Endothelial cell of umbilical vein (primary cell): ENCODE results near the gene C16orf90. TPM values are rescaled to one million over a fixed set of nuclear protein-coding genes. Genes with fewer than 3 reads are reported as not detected.

Source experiments
- BruUV-seq: library from RNA; stranded (reverse); fragments of 400-500 nt; replicated peaks from 2 replicates; lab custom pipeline; 2021; lab: Mats Ljungman, UMichigan
- CTCF ChIA-PET: fragments of 300-600, 350-600 bp; sonication (Branson Sonifier 250); formaldehyde crosslinking; loops from one replicate; lab custom pipeline; 2021; ENCODE audit warnings: antibody characterized with exemption, inconsistent platforms; lab: Charles Lee
- POLR2A ChIA-PET: fragments of 300-600, 350-600 bp; sonication (Branson Sonifier 250); formaldehyde crosslinking; loops from one replicate; lab custom pipeline; 2021; ENCODE audit warnings: antibody characterized with exemption, inconsistent platforms; lab: Charles Lee
- DNase-seq: peaks from one replicate; pipeline ENCODE4 v3.0.0-alpha.2; 2011; ENCODE audit warnings: low read depth, low spot score
- FAIRE-seq: peaks from 2 replicates; lab custom pipeline; 2011; peaks lifted over from hg19 to GRCh38; lab: Jason Lieb, UNC
- H2AFZ ChIP-seq: 2 replicates; pipeline ENCODE4 v1.6.0; 2012; ENCODE audit warnings: low read depth, low read length, control low read depth, inconsistent platforms
- H3K27ac ChIP-seq: 2 replicates; pipeline ENCODE4 v1.5.1; 2011; ENCODE audit warnings: low read depth, mild to moderate bottlenecking, control low read depth, low read length, moderate library complexity; ENCODE audit not compliant: insufficient read depth
- H3K27me3 ChIP-seq, 2 experiments: 2 replicates each; pipeline versions ENCODE4 v1.6.0 to v1.6.1; 2011; ENCODE audit warnings: low read length in 2 of 2, mixed read lengths in 1 of 2; ENCODE audit not compliant: control insufficient read depth in 2 of 2, insufficient read depth in 2 of 2
- H3K36me3 ChIP-seq, 2 experiments: 2 replicates in 1 of 2; 3 replicates in 1 of 2; pipeline ENCODE4 v1.5.1; 2011; ENCODE audit warnings: low read length in 2 of 2, mild to moderate bottlenecking in 1 of 2, moderate library complexity in 1 of 2; ENCODE audit not compliant: control insufficient read depth in 2 of 2, insufficient read depth in 2 of 2; ENCODE audit errors: extremely low read depth in 1 of 2
- H3K4me1 ChIP-seq: 3 replicates; pipeline ENCODE4 v1.5.1; 2011; ENCODE audit warnings: mild to moderate bottlenecking, low read length; ENCODE audit not compliant: control insufficient read depth, insufficient read depth; ENCODE audit errors: extremely low read depth
- H3K4me2 ChIP-seq: 2 replicates; pipeline ENCODE4 v1.6.1; 2011; ENCODE audit warnings: low read length, control low read depth, mixed read lengths; ENCODE audit not compliant: insufficient read depth
- H3K4me3 ChIP-seq, 3 experiments: fragments of 200-600 bp in 1 of 3; sonication (generic), shearing (Covaris generic) in 1 of 3; replicated peaks in 1 of 3; 2 replicates each; pipeline ENCODE4 v1.5.1; 2011 to 2016; ENCODE audit warnings: control low read depth in 3 of 3, low read length in 3 of 3, mild to moderate bottlenecking in 2 of 3, inconsistent platforms in 1 of 3, low read depth in 1 of 3, moderate library complexity in 1 of 3; ENCODE audit not compliant: insufficient read depth in 1 of 3
- H3K79me2 ChIP-seq: 2 replicates; pipeline ENCODE4 v1.6.0; 2012; ENCODE audit warnings: low read length, inconsistent platforms; ENCODE audit not compliant: control insufficient read depth, insufficient read depth
- H3K9ac ChIP-seq: replicated peaks from 2 replicates; pipeline ENCODE3; 2011; ENCODE audit warnings: low read length, control low read depth; ENCODE audit not compliant: insufficient read depth; ENCODE audit errors: extremely low read depth
- H3K9me1 ChIP-seq: replicated peaks from 3 replicates; pipeline ENCODE4 v1.6.0; 2011; ENCODE audit warnings: mild to moderate bottlenecking, low read length; ENCODE audit not compliant: control insufficient read depth, insufficient read depth; ENCODE audit errors: extremely low read depth
- H3K9me3 ChIP-seq: replicated peaks from 2 replicates; pipeline ENCODE4 v1.5.1; 2012; ENCODE audit warnings: low read length, inconsistent platforms; ENCODE audit not compliant: control insufficient read depth, insufficient read depth
- H4K20me1 ChIP-seq: replicated peaks from 2 replicates; pipeline ENCODE3; 2011; ENCODE audit warnings: mild to moderate bottlenecking, low read length; ENCODE audit not compliant: control insufficient read depth, insufficient read depth; ENCODE audit errors: extremely low read depth
- CTCF ChIP-seq, 2 donors: IDR thresholded peaks; 1 replicate in 1 of 2; 2 replicates in 1 of 2; pipeline ENCODE4 v1.5.1; 2011; ENCODE audit warnings: low read length in 2 of 2, mild to moderate bottlenecking in 2 of 2, moderate library complexity in 2 of 2, control low read depth in 1 of 2, inconsistent platforms in 1 of 2, low read depth in 1 of 2; ENCODE audit not compliant: insufficient read depth in 1 of 2; ENCODE audit errors: extremely low read depth in 1 of 2
- EZH2 ChIP-seq: IDR thresholded peaks from 2 replicates; pipeline ENCODE4 v1.6.1; 2012; ENCODE audit warnings: borderline replicate concordance, low read depth, mild to moderate bottlenecking, moderate library complexity, low read length, inconsistent platforms; ENCODE audit not compliant: severe bottlenecking
- FOS ChIP-seq: IDR thresholded peaks from 2 replicates; pipeline ENCODE4 v1.6.1; 2011; ENCODE audit warnings: mild to moderate bottlenecking, low read length, moderate library complexity, borderline replicate concordance; ENCODE audit not compliant: insufficient read depth
- GATA2 ChIP-seq: IDR thresholded peaks from 2 replicates; pipeline ENCODE4 v1.7.0; 2011; ENCODE audit warnings: low read depth, mild to moderate bottlenecking, moderate library complexity, mixed read lengths, low read length; ENCODE audit not compliant: insufficient read length, insufficient read depth
- JUN ChIP-seq: IDR thresholded peaks from 2 replicates; pipeline ENCODE4 v1.6.1; 2011; ENCODE audit warnings: borderline replicate concordance, low read depth; ENCODE audit not compliant: insufficient read length, insufficient read depth
- MAX ChIP-seq: IDR thresholded peaks from 2 replicates; pipeline ENCODE4 v1.6.1; 2011; ENCODE audit not compliant: insufficient read depth, insufficient read length
- MYC ChIP-seq: IDR thresholded peaks from one replicate; pipeline ENCODE4 v1.6.1; 2011; ENCODE audit warnings: mild to moderate bottlenecking, low read depth, low read length
- POLR2A ChIP-seq: IDR thresholded peaks from 2 replicates; pipeline ENCODE4 v1.6.1; 2012; ENCODE audit warnings: low read depth, mild to moderate bottlenecking, control low read depth, low read length
- dilution Hi-C: fragments of 300-500 bp; cut with MboI; formaldehyde crosslinking; loops from one replicate; pipeline ENCODE4 v1.15.0; 2019; ENCODE audit warnings: low sequenced_read_pairs; ENCODE audit not compliant: extremely low pct_ligation_motif_present
- intact Hi-C: fragments of 100-400 bp; cut with micrococcal nuclease; formaldehyde crosslinking; loops from one replicate; pipeline ENCODE4 v1.10.0; 2022
- polyA plus RNA-seq, 4 experiments: library from polyadenylated mRNA; depleted of rRNA in 3 of 4; stranded (reverse) in 3 of 4; unstranded in 1 of 4; fragments of >200 nt; gene quantifications; 2 replicates each; pipeline versions ENCODE4 v1.2.1 to v1.2.3, GENCODE V29; 2011 to 2012; ENCODE audit warnings: missing spikeins in 1 of 4
- total RNA-seq: library from RNA; stranded (reverse); gene quantifications from 2 replicates; pipeline ENCODE4 v1.2.3, GENCODE V29; 2021

The C16orf90 gene
- total and polyA plus RNA-seq, 2 donors (not counting 3 experiments of a cell fraction or from before 2014, with no cell fraction given), result not detected

GRCh38 chr16:3458278-3458851, 36.9 kb downstream of the C16orf90 start:
- intact Hi-C loops (loop anchor here (2.0 to 5.0 kb wide), 2 partner anchors 176 to 276 kb away; partner anchors contain the start of gene ZNF263), dilution Hi-C loops (no loop called here)
- peak overlapping the region; percentile 50 for H3K27ac ChIP-seq
- no peaks in the 10 kb centered on the region for H3K9me3 ChIP-seq
- peaks cover 5% of the 10 kb centered on the region for H4K20me1 ChIP-seq
- H3K9ac ChIP-seq, result peak overlapping the region; percentile 85
- ChIA-PET POLR2A (no interaction called here), CTCF (interaction anchor here (0.8 to 1.3 kb wide), 3 partner anchors 42 to 194 kb away, joined by 3 to 4 read pairs (median 3); partner anchors contain the start of gene CLUAP1)
- peak; percentile 37 for DNase-seq
- H3K4me1 ChIP-seq, result peaks cover 27% of the 10 kb centered on the region
- no peaks in the 10 kb centered on the region for H3K9me1 ChIP-seq
- no peaks in the 10 kb centered on the region for H3K36me3 ChIP-seq
- H2AFZ ChIP-seq, result peak overlapping the region; percentile 69
- H3K4me2 ChIP-seq, result peak overlapping the region; percentile 97
- H3K27me3 ChIP-seq, result no peaks in the 10 kb centered on the region
- TF ChIP-seq POLR2A (no peak), MAX (no peak), MYC (no peak), CTCF (IDR thresholded peaks at IDR 0.05; ENCODE audit: extremely low read depth in 1 of 2, insufficient read depth in 1 of 2, low read depth in 1 of 2, low read length in 2 of 2) (no peak), GATA2 (no peak), JUN (no peak), FOS (no peak), EZH2 (no peak)
- peak; percentile 76 for FAIRE-seq
- H3K4me3 ChIP-seq, result peak overlapping the region; percentile 47 to 76 (median 62)
- H3K79me2 ChIP-seq, result peaks cover 52% of the 10 kb centered on the region
- BruUV-seq, result no TSS peak
